ENCODE measurements around the gene CASS4. TPM values are rescaled to one million over a fixed set of nuclear protein-coding genes. Genes with fewer than 3 reads are reported as not detected.

The CASS4 gene
- total and polyA plus RNA-seq, 4 donors: 0.20 to 3.4 (median 1.8) TPM

- H3K4me3 ChIP-seq (ENCODE audit: low read length in 2 of 2): peak overlapping the region; percentile 1 to 56
- H3K36me3 ChIP-seq (ENCODE audit: control insufficient read depth in 1 of 2, insufficient read depth in 2 of 2, low read length in 1 of 2): no peaks in the 10 kb centered on the region
- intact Hi-C loops (cut with DNase I): loop anchor here (2.0 to 10.0 kb wide), 4 partner anchors 75 to 884 kb away; partner anchors contain the start of genes AURKA (in 2 of the 2), CSTF1 (in 2 of the 2), FAM210B (in 1 of the 2) and RAE1 (in 1 of the 2)
- no peak for DNase-seq
- H3K4me1 ChIP-seq (ENCODE audit: control insufficient read depth in 1 of 2, insufficient read depth in 2 of 2, low read length in 2 of 2): peaks cover 2 to 11% of the 10 kb centered on the region in 2 donors
- H3K9me3 ChIP-seq (ENCODE audit: control insufficient read depth, low read length): no peaks in the 10 kb centered on the region
- 3 to 6% methylated on average over 7 of the region's 7 CpGs for WGBS, 2 donors
- H3K27me3 ChIP-seq (ENCODE audit: control insufficient read depth in 1 of 2, insufficient read depth in 2 of 2, low read length in 1 of 2): no peaks in the 10 kb centered on the region
- peak overlapping the region in 1 of 2 donors; percentile 9 for H3K27ac ChIP-seq (ENCODE audit: low read depth in 1 of 2, low read length in 2 of 2)
- ATAC-seq (ENCODE audit: low FRiP score): no peak
Observed at GRCh38 chr20:56467968-56468315, 55.9 kb downstream of the CASS4 start.

- peak within 1 kb of the TSS; percentile 88 to 91 for H3K4me3 ChIP-seq (ENCODE audit: low read length in 2 of 2)
- intact Hi-C loops (cut with DNase I): loop anchor here (2.0 to 10.0 kb wide), 4 partner anchors 76 to 884 kb away; partner anchors contain the start of genes AURKA (in 2 of the 2), CSTF1 (in 2 of the 2), FAM210B (in 1 of the 2) and RAE1 (in 1 of the 2)
- ATAC-seq (ENCODE audit: low FRiP score) (peak; percentile 99), DNase-seq (peak; percentile 96 to 98)
- peak within 1 kb of the TSS in 1 of 2 donors; percentile 46 for H3K27ac ChIP-seq (ENCODE audit: low read depth in 1 of 2, low read length in 2 of 2)
- 0% methylated on average over 54 to 55 of the region's 55 CpGs for WGBS, 2 donors
- no peaks in the 10 kb centered on the region for H3K27me3 ChIP-seq (ENCODE audit: control insufficient read depth in 1 of 2, insufficient read depth in 2 of 2, low read length in 1 of 2)
- H3K36me3 ChIP-seq (ENCODE audit: control insufficient read depth in 1 of 2, insufficient read depth in 2 of 2, low read length in 1 of 2): no peaks in the 10 kb centered on the region
- H3K4me1 ChIP-seq (ENCODE audit: control insufficient read depth in 1 of 2, insufficient read depth in 2 of 2, low read length in 2 of 2): peaks cover 2 to 11% of the 10 kb centered on the region in 2 donors
- H3K9me3 ChIP-seq (ENCODE audit: control insufficient read depth, low read length): no peaks in the 10 kb centered on the region
Observed at GRCh38 chr20:56468316-56469076, 56.4 kb downstream of the CASS4 start, which contains the start of gene RTF2. RTF2 (plus strand) TSS chr20:56468627; CDS start chr20:56468698, 71 bp downstream.

- ATAC-seq (ENCODE audit: low FRiP score): no peak
- H3K36me3 ChIP-seq (ENCODE audit: control insufficient read depth in 1 of 2, insufficient read depth in 2 of 2, low read length in 1 of 2): no peaks in the 10 kb centered on the region
- no peaks in the 10 kb centered on the region for H3K27me3 ChIP-seq (ENCODE audit: control insufficient read depth in 1 of 2, insufficient read depth in 2 of 2, low read length in 1 of 2)
- H3K4me1 ChIP-seq (ENCODE audit: control insufficient read depth in 1 of 2, insufficient read depth in 2 of 2, low read length in 2 of 2): peaks cover 2 to 11% of the 10 kb centered on the region in 2 donors
- intact Hi-C loops (cut with DNase I): loop anchor here (2.0 to 10.0 kb wide), 4 partner anchors 76 to 883 kb away; partner anchors contain the start of genes AURKA (in 2 of the 2), CSTF1 (in 2 of the 2), FAM210B (in 1 of the 2) and RAE1 (in 1 of the 2)
- H3K27ac ChIP-seq (ENCODE audit: low read depth in 1 of 2, low read length in 2 of 2): no peak overlapping the region
- peak overlapping the region; percentile 88 to 91 for H3K4me3 ChIP-seq (ENCODE audit: low read length in 2 of 2)
- WGBS, 2 donors: 23 to 24% methylated on average over 8 of the region's 8 CpGs
- no peaks in the 10 kb centered on the region for H3K9me3 ChIP-seq (ENCODE audit: control insufficient read depth, low read length)
- no peak for DNase-seq
Observed at GRCh38 chr20:56469077-56469449, 57.0 kb downstream of the CASS4 start.

- no peaks in the 10 kb centered on the region for H3K9me3 ChIP-seq (ENCODE audit: control insufficient read depth, low read length)
- WGBS, 2 donors: 61 to 69% methylated on average over 7 of the region's 7 CpGs
- intact Hi-C loops (cut with DNase I): no loop called here
- H3K4me3 ChIP-seq (ENCODE audit: low read length in 2 of 2): no peak overlapping the region
- DNase-seq (no peak), ATAC-seq (ENCODE audit: low FRiP score) (no peak)
- H3K27me3 ChIP-seq (ENCODE audit: control insufficient read depth in 1 of 2, insufficient read depth in 2 of 2, low read length in 1 of 2): no peaks in the 10 kb centered on the region
- H3K4me1 ChIP-seq (ENCODE audit: control insufficient read depth in 1 of 2, insufficient read depth in 2 of 2, low read length in 2 of 2): no peaks in the 10 kb centered on the region
- peaks cover 0 to 3% of the 10 kb centered on the region in 2 donors for H3K36me3 ChIP-seq (ENCODE audit: control insufficient read depth in 1 of 2, insufficient read depth in 2 of 2, low read length in 1 of 2)
- H3K27ac ChIP-seq (ENCODE audit: low read depth in 1 of 2, low read length in 2 of 2): no peak overlapping the region
Observed at GRCh38 chr20:56483970-56484369, 71.9 kb downstream of the CASS4 start.

- H3K4me3 ChIP-seq (ENCODE audit: low read length in 2 of 2): no peak overlapping the region
- 84 to 86% methylated on average over 11 of the region's 11 CpGs for whole genome bisulfite sequencing, 2 donors
- H3K4me1 ChIP-seq (ENCODE audit: control insufficient read depth in 1 of 2, insufficient read depth in 2 of 2, low read length in 2 of 2): no peaks in the 10 kb centered on the region
- H3K27ac ChIP-seq (ENCODE audit: low read depth in 1 of 2, low read length in 2 of 2): no peak overlapping the region
- intact Hi-C loops (cut with DNase I): no loop called here
- ATAC-seq (ENCODE audit: low FRiP score) (no peak), DNase-seq (no peak)
- no peaks in the 10 kb centered on the region for H3K27me3 ChIP-seq (ENCODE audit: control insufficient read depth in 1 of 2, insufficient read depth in 2 of 2, low read length in 1 of 2)
- peaks cover 0 to 2% of the 10 kb centered on the region in 2 donors for H3K36me3 ChIP-seq (ENCODE audit: control insufficient read depth in 1 of 2, insufficient read depth in 2 of 2, low read length in 1 of 2)
- no peaks in the 10 kb centered on the region for H3K9me3 ChIP-seq (ENCODE audit: control insufficient read depth, low read length)
Observed at GRCh38 chr20:56487216-56487615, 75.2 kb downstream of the CASS4 start.

GRCh38 chr20:56488566-56488965 is 76.5 kb downstream of the CASS4 start:
- H3K4me1 ChIP-seq (ENCODE audit: control insufficient read depth in 1 of 2, insufficient read depth in 2 of 2, low read length in 2 of 2): no peaks in the 10 kb centered on the region
- H3K27me3 ChIP-seq (ENCODE audit: control insufficient read depth in 1 of 2, insufficient read depth in 2 of 2, low read length in 1 of 2): no peaks in the 10 kb centered on the region
- no peaks in the 10 kb centered on the region for H3K9me3 ChIP-seq (ENCODE audit: control insufficient read depth, low read length)
- 94 to 95% methylated on average over 5 of the region's 5 CpGs for WGBS, 2 donors
- DNase-seq: no peak
- H3K4me3 ChIP-seq (ENCODE audit: low read length in 2 of 2): no peak overlapping the region
- intact Hi-C loops (cut with DNase I): no loop called here
- H3K36me3 ChIP-seq (ENCODE audit: control insufficient read depth in 1 of 2, insufficient read depth in 2 of 2, low read length in 1 of 2): peaks cover 2 to 3% of the 10 kb centered on the region in 2 donors
- ATAC-seq (ENCODE audit: low FRiP score): no peak
- H3K27ac ChIP-seq (ENCODE audit: low read depth in 1 of 2, low read length in 2 of 2): no peak overlapping the region

GRCh38 chr20:56501116-56501515 is 89.1 kb downstream of the CASS4 start:
- DNase-seq (no peak), ATAC-seq (ENCODE audit: low FRiP score) (no peak)
- Histone ChIP-seq H3K27me3 (ENCODE audit: control insufficient read depth in 1 of 2, insufficient read depth in 2 of 2, low read length in 1 of 2) (no peaks in the 10 kb centered on the region), H3K27ac (ENCODE audit: low read depth in 1 of 2, low read length in 2 of 2) (no peak overlapping the region), H3K9me3 (ENCODE audit: control insufficient read depth, low read length) (no peaks in the 10 kb centered on the region), H3K4me1 (ENCODE audit: control insufficient read depth in 1 of 2, insufficient read depth in 2 of 2, low read length in 2 of 2) (no peaks in the 10 kb centered on the region), H3K36me3 (ENCODE audit: control insufficient read depth in 1 of 2, insufficient read depth in 2 of 2, low read length in 1 of 2) (no peaks in the 10 kb centered on the region), H3K4me3 (ENCODE audit: low read length in 2 of 2) (no peak overlapping the region)
- 99 to 100% methylated on average over 1 of the region's 1 CpG for WGBS, 2 donors
- intact Hi-C loops (cut with DNase I): no loop called here

- Histone ChIP-seq H3K4me3 (ENCODE audit: low read length in 2 of 2) (no peak overlapping the region), H3K27ac (ENCODE audit: low read depth in 1 of 2, low read length in 2 of 2) (no peak overlapping the region), H3K27me3 (ENCODE audit: control insufficient read depth in 1 of 2, insufficient read depth in 2 of 2, low read length in 1 of 2) (no peaks in the 10 kb centered on the region), H3K9me3 (ENCODE audit: control insufficient read depth, low read length) (no peaks in the 10 kb centered on the region), H3K36me3 (ENCODE audit: control insufficient read depth in 1 of 2, insufficient read depth in 2 of 2, low read length in 1 of 2) (no peaks in the 10 kb centered on the region), H3K4me1 (ENCODE audit: control insufficient read depth in 1 of 2, insufficient read depth in 2 of 2, low read length in 2 of 2) (no peaks in the 10 kb centered on the region)
- DNase-seq (no peak), ATAC-seq (ENCODE audit: low FRiP score) (no peak)
- WGBS, 2 donors: 86 to 90% methylated on average over 8 of the region's 8 CpGs
- intact Hi-C loops (cut with DNase I): no loop called here
Observed at GRCh38 chr20:56503916-56504315, 91.9 kb downstream of the CASS4 start.
